ENCODE measurements around the gene CPSF7.
"Not testable (repeated sequence)": the region's sequence is repeated elsewhere in the genome, so short reads cannot be mapped to it uniquely, and the experiment has no call there.

CPSF7 gene

DNA sequence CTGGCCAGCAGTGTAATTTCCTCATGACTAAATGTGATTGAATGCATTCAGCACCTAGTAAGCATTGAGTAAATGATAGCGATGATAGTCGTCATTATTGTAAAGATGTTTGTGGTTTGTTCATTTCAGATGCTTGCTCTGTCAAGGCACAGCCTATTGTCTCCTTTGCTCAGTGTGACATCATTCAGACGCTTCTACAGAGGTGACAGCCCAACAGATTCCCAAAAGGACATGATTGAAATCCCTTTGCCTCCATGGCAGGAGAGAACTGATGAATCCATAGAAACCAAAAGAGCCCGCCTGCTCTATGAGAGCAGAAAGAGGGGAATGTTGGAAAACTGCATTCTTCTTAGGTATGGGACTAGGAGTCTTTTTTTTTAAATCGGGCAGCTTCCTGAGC, 7.7 kb upstream of the CPSF7 start:
- DNase-seq: no peak

DNA sequence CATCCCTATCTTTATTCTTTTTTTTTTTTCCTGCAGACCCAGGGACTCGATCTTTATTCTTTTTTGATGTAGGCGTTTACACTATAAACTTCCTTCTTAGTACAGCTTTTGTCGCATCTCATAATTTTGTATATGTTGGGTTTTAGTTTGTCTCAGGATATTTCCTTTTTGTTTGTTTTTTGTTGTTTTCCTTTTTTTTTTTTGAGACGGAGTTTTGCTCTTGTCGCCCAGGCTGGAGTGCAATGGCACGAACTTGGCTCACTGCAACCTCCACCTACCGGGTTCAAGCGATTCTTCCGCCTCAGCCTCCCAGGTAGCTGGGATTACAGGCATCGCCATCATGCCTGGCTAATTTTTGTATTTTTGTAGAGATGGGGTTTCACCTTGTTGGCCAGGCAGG, 1.1 kb upstream of the CPSF7 start:
- not testable (repeated sequence) for DNase-seq

DNA sequence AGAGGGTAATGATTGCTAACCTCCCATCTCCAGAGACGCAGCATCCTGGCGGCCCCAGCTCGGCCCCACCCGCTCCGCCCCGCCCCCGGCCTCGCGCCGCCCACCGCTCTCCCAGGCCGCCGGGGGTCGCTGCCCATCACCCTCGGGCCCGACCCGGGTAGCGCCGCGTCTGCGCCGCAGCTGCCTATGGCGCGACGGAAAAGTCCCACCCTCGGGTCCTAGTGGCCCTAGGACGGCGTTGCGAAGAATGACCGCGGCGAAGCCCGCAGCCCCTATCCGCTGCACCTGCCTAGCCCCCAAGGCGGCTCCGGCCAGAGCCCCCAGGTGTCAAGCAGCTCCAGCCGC, 457 bp downstream of the CPSF7 start:
- DNase-seq: no peak

DNA sequence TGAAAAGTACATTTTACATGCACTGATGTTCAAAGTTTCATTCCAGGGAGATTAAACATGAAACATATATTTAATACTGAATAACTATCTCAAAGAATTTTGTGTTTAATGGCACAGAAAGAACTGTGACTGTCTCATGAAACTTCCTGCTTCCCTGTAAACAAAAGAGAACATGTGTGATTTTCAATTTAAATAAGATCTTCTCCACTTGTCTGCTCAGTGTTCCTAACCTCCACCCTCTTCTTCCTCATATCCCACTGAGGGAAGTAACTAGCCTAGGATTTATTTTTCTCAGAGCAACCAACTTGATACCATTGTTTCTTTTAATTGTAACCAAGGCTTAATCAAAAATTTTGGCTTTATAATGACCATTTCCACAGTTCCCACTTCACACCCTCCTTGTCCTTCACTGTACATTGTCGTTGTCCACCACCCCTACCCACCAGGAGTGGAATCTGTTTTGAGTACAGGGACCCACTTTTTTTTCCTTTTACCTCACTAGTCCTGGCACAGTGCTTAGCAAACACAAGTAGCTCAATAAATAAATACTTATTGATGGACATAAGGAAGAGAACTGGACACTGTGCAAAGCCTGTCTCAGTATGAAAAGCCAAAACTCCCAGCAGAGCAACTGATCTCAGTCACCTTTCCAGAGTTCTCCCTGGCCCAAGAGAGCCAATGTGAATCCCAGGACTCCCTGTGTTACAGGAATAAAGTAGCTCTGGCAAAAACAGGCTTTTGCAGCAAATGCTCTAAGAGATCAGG, 4.2 kb downstream of the CPSF7 start:
- no peak for DNase-seq

DNA sequence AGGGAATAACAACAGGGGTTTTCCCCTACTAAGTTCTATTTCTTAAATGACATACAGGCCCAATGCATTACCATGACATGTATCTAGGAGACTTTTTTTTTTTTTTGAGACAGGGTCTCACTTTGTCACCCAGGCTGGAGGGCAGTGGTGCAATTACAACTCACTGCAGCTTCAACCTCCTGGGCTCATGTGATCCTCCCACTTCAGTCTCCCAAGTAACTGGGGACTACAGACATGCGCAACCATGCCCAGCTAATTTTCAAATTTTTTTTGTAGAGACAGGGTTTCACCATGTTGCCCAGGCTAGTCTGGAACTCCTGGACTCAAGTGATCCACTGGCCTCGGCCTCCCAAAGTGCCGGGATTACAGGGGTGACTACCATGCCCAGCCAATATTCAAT, 7.5 kb downstream of the CPSF7 start:
- DNase-seq: no peak

DNA sequence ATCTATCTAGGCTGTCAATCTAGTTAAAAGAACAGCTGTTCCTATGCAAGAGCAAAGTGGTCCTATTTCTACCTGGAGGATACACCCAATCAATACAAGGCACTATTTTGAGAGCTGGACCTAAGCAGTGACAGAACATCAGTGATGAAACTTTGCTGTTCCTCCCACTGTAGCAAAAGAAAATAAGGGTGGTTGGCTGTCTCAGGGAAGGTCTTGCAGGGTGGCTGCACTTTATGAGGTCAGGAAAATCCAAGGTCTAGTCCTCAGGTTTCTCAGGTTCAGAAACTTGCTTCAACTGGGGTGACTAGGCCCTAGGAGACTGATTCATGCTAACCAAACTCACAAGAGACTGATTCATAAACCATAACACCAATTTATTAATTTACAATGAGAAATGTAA, 11.6 kb downstream of the CPSF7 start:
- DNase-seq: peak; percentile 59

DNA sequence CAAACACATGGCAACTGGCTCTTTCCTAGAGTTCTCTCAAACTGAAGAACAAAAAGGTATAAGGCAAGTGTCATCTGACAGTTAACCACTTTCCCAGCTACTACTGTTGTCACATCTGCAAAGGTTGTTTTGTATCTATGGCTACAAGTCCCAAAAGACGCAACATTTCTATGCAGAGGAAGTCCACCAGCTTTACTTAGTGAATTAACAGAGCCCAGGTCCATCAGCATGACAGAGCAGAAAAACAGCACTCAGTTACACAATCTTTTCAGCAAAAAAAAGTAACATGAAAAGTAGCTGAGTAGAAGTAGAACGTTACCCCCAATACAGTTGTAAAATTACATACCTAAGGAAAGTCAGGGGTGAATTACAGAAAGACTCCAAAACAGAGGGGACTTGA, 12.1 kb downstream of the CPSF7 start:
- no peak for DNase-seq

DNA sequence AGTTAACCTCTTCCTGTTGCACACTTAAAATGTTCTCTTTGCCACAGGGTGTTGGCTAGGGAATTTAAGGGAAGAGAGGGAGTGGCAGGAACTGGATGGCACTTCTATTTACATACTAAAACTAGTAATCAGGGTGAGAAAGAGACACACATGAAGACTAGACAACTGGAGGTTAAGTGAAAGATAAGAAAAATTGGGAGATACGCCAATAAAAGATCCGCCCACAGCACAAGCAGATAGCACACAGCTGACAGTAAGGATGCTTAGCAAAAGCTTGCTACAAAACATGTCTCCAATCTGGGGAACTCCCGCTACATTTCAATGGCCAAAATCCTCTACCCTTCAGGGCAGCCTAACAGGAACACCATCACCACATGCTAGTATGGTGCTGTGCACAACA, 12.8 kb downstream of the CPSF7 start:
- no peak for DNase-seq

DNA sequence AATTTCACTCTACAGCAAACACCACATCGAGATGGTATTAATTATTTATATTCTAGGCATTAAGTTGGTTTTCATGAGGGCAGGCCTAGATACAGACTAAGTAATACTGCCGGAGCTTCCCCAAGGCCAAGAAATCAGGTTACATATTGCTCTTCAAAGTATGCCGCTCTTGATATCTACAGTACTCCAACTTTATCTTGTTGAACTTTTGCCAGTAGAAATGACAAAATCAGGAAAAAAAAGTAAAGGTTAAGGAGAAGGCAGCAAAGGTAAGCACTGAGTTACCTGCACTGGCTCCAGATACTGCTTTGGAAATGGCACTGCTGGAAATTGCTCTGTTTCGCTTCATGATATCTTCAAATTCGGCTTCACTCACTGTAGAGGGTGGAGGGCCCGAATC, 14.4 kb downstream of the CPSF7 start:
- DNase-seq: no peak

DNA sequence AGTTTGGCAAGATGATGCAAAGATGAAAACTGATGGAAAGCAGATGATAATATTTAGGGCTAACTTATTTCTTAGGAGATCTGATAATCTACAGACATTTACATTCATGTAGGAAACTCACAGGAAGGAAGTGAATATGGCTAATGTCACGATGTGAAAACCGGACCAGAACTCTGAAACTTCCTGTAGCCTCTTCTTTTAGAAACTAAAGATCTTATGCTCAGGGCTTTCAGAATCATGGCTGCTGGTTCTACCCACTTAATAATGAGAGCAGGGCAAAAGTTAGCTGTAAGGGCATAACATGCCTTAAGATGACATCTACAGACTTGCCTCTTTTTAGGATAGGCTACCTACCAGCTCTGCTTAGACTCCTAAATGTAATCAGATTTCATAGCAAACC, 15.2 kb downstream of the CPSF7 start:
- DNase-seq: no peak

DNA sequence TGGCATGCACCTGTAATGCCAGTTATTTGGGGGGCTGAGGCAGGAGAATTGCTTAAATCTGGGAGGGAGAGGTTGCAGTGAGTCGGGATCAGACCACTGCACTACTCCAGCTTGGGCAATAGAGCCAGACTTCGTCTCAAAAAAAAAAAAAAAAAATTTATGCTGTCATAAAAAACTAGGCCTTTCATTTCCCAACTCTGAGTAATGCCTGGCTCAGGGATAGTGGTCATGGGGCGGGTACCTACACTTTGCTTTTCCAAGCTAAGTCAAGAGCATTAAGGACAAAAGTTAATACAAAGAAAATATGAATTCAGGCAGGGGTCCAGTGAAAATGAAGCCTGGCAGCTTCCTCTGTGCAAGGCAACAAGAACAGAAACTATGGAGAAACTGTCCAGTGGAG, 16.3 kb downstream of the CPSF7 start:
- no peak for DNase-seq

DNA sequence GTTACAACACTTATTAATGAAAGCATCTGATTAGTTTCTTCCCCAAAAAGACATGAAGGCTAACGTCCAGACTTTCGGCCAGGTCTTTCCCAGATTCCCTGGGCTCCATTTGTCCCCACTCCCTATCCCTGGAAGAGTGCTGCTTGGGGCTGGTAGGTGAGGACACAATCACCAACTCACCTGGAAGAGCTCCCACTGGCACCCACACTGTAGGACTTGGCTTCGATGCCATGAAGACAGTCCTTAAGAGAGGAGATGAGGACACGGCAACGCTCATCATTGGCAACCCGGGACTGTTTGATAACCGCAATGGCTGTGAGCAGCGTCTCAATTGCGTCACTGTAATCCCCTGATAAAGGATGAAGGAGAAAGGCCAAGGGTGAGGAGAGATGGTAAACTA, 18.2 kb downstream of the CPSF7 start:
- no peak for DNase-seq

DNA sequence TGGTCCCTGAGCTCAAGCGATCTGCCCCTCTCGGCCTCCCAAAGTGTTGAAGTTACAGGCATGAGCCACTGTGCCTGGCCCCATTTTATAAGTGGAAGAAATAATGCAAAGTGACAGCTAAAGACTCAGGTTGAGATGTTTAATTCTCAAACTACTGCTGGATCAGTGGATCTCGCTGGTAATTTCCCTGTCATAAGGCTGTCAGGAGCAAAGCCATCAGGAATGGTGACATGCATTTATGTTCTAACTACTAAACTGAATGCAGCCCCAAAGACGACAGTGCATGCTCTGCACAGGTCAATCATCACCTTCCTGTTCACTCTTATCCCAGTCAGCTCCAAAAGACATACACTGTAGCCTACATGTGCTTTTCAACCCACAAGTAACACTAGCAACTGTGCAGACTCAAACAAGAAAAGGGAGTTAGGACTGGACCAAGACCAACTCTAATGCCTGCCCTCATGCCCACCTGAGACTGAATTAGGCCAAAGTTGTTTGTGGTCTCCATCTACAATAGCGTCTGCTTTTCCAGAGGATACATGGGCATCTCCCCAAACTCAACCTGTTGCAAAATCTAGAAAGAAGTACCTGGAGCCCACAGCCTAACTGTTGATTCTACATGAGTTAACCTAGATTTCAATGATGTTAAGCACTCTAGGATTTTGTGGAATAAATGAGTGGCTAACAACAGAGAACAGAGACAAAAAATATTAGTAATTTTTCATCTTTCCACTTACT, 22.6 kb downstream of the CPSF7 start:
- DNase-seq: no peak

DNA sequence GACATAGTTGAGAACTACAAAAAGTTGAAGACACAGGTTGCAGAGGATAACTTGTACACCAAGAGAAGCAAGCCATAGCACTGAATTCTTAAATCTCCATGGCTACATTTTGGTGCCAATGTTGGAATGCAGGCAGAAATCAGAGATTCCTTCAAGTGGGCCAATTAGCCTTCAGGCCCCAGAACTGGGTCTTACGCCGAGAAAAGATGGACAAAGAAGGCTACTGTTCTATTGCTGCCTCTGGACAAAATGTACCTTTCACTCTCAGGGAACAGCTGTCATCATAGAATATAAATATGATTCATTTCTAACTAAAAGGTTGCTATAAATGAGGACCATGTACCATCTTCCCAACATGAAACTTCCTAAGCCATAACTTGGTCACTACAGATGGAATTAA, 23.7 kb downstream of the CPSF7 start:
- DNase-seq: no peak

DNA sequence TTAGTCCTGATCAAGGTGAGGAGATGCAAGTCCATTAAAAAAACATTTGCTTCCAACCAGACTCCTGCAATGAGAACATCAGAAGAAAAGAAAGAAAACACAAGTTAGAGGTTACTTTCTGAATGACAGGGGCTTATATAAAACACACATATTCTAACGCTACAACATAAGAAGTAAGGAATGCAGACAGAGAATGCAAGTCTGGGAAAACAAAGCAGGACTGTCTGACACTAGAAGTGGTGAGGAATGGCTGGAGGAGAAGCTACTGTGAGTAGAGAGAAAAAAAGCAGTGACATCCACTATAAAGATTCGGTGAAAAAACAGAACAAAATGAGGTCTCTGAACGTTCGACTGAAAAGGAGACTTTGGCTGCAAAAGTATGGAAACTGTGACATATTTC, 25.1 kb downstream of the CPSF7 start:
- DNase-seq: no peak

DNA sequence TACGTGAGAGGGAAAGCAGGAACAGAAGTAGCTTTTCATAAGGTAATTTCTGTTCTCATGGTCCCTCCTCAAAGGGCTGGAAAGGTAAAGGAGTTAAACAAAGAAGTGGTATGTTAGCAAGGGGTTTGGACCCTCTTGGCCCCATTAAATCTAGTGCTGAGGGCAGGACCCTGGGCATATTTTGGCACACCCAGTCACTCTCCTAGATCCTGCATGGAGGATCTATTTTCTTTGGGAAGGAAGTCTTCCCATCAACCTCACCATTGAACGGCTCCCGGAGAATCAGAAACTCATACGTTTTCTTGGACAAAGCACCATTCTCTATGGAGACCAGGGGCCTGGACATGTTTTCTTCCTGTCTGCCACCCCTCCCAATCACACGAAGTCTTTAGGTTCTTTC, 25.7 kb downstream of the CPSF7 start:
- DNase-seq: no peak

DNA sequence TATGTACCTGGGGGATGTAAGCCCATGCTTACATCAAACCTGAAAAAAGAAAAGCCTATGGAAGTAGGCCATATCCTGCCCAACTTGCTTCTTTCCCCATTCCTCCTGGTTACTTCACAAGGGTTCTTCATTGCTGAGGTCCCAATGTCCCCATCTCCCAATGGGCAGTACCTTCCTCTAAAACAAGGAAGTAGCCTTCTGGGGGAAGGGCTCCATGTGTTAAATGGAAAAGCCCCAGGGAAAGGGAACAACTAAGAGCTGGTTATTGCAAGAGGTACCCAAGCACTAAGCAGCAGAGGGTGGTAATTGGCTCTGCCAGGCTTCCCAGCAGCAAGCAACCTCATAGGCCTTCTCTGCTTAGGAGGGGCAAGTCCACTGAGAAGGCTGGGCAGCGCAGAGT, 26.1 kb downstream of the CPSF7 start:
- no peak for DNase-seq

DNA sequence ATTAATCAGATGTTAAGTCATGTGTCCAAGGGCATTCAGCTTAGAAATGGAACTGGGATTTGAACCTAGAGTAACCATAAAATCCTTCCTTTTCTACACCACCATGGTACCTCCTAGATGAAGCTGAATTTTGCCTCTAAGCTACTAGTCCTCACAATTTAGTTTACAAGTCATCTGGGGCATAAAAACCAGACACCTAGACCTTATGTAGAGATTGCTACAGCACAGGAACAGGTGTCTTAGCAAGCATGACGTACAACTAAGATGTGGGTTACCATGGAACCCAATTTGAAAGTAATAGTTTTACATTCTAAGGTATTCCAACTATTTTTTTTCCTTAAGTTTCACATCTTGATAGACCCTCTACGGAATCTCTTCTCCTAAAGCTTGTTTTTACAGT, 28.2 kb downstream of the CPSF7 start:
- no peak for DNase-seq

DNA sequence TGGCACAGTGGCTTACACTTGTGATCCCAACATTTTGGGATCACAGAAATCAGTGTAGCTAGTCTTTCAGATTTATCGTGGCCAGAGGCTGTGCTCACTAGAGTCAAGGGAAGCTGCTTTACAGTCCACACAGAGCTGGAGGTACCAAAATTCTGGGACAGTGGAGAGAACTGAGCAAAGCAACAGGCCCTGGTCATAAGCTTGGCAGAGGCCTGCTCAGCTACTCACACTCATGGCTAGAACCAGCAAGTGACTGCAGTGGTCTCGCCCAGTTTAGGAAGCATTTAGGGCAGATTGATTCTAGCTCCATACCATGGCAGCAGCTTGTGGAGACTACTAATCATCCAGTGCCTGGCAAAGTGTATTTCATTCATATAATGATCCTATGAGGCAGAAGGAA, 28.6 kb downstream of the CPSF7 start:
- DNase-seq: no peak

DNA sequence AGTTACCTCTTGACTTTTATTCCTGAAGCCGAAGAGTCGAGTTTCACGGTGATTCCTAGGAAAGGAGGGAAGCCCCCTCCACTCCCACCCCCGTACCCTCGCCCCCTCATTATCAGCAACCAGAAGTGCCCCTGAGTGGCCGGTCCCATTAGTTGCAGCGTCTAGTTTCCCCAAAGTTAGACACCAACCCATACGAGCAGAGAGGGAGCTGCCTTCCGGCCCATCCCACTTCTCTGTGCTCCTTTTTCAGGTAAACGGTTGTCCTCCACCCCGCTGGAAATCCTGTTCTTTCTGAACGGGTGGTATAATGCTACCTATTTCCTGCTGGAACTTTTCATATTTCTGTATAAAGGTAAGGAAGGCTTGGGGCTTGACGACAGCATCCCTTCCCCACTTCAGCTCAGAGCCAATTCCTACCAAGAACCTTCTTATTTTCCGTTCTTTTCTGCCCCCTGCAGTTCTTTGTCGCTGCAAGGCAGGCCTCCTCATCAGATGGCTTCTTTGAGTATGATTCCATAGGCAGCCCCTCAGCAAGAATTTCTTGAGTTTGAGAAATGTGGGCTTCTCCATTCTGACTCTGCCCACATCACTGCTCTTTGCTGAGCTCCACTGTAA, 36.7 kb downstream of the CPSF7 start:
- DNase-seq: peak; percentile 18

DNA sequence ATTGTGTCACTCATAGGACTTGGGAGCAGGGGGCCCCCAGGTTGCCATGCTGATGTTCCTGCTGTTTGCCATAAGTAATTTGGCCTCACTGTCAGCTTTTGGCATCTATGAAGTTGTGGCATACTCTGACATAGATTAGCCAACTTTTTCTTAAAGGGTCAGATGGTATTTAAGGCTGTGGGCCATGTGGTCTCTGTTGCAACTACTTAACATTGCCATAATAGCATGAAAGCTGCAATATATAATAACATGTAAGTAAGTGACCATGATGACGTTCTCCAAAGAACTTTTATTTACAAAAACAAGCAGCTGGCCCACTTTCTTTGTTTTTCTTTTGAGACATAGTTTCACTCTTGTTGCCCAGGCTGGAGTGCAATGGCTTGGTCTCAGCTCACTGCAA, 39.6 kb downstream of the CPSF7 start:
- no peak for DNase-seq

DNA sequence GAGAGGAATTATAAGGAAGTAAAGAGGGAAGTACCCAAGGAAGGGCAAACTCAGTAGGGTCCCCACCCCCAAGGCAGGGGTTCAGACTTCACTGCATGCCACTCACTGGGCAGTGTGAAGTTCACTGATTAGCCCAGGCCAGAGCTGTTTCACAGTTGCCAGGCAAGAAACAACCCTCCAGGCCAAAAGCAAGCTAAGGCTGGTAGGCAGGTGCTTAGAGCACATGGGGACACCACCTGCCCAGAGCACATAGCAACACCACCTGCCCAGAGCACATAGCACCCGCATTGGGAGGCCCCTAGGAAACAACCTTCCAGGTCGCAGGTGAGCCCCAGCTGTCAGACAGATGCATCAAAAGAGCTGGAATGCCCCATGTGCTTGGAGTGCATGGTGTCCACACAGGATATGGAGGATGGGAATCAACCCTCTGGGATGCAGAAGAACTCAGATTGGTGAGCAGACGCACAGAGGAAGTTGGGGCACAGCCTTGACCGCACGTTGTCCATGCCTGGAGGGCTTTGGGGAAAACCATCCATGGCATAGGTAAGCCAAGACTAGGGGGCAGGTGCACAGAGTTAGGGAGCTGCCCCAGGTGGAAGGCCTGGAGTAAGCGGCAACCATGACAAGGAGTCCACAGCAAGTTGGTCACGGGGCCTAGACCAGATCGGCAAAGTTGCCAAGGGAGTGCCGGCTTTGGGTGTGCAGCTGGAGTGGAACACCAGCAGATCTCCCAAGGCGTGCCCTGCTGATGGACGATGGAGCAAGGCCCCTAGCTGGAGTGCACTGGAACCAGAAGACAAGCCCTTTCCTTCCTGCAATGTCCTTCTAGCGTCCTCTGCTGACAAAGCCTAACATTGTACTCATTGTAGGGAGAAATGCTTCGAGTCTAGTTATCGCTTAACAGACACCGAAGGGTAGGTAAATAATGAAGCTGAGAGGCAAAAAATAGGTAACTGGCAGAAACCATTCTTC, 45.2 kb downstream of the CPSF7 start:
- no peak for DNase-seq

DNA sequence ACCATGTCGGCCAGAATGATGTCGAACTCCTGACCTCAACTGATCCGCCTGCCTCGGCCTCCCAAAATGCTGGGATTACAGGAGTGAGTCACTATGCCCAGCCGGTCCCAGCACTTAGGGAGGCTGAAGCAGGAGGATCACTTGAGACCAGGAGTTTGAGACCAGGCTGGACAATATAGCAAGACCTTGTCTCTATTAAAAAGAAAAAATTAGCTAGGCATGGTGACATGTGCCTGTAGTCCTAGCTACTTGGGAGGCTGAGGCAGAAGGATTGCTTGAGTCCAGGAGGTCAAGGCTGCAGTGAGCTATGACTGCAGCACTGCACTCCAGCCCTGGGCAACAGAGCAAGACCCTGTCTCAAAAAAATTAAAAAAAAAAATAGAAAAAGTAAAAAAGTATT, 45.9 kb downstream of the CPSF7 start:
- not testable (repeated sequence) for DNase-seq
